ENCODE data around the gene COX7B2. TPM values are rescaled to one million over a fixed set of nuclear protein-coding genes. Genes with fewer than 3 reads are reported as not detected.

Gene COX7B2
- total RNA-seq, 1 donor from 2014 or later = not detected

DNA sequence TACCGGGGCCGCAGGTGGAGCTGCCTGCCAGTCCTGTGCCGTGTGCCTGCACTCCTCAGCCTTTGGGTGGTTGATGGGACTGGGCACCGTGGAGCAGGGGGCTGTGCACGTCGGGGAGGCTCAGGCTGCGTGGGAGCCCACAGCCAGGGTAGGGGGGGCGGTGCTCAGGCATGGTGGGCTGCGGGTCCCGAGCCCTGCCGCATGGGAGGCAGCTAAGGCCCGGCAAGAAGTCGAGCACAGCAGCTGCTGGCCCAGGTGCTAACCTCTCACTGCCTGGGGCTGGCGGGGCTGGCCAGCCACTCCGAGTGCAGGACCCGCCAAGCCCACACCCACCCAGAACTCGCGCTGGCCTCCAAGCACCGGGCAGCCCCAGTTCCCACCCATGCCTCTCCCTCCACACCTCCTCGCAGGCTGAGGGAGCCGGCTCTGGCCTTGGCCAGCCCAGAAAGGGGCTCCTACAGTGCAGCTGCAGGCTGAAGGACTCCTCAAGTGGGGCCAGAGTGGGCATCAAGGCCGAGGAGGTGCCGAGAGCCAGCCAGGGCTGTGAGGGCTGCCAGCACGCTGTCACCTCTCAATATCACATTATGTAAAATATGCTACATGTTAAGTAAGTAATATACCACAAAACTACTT lies 104.1 kb downstream of the COX7B2 start:
- no peaks in the 10 kb centered on the region for H3K27me3 ChIP-seq (ENCODE audit: control insufficient read depth, insufficient read depth, low read length)
- TF ChIP-seq, protein P1, sequence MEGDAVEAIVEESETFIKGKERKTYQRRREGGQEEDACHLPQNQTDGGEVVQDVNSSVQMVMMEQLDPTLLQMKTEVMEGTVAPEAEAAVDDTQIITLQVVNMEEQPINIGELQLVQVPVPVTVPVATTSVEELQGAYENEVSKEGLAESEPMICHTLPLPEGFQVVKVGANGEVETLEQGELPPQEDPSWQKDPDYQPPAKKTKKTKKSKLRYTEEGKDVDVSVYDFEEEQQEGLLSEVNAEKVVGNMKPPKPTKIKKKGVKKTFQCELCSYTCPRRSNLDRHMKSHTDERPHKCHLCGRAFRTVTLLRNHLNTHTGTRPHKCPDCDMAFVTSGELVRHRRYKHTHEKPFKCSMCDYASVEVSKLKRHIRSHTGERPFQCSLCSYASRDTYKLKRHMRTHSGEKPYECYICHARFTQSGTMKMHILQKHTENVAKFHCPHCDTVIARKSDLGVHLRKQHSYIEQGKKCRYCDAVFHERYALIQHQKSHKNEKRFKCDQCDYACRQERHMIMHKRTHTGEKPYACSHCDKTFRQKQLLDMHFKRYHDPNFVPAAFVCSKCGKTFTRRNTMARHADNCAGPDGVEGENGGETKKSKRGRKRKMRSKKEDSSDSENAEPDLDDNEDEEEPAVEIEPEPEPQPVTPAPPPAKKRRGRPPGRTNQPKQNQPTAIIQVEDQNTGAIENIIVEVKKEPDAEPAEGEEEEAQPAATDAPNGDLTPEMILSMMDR (IDR thresholded peaks at IDR 0.05; ENCODE audit: insufficient read depth, low read length, severe bottlenecking) = no peak
- DNase-seq (ENCODE audit: low read depth) = no peak
- no peaks in the 10 kb centered on the region for H3K36me3 ChIP-seq (ENCODE audit: control insufficient read depth, insufficient read depth, low read length)
- no peak for FAIRE-seq
- no peak overlapping the region for H3K4me3 ChIP-seq (ENCODE audit: low read depth, low read length)

GRCh38 chr4:46793036-46793435 lies 116.0 kb downstream of the COX7B2 start:
- no peak overlapping the region for H3K4me3 ChIP-seq (ENCODE audit: low read depth, low read length)

GRCh38 chr4:46781434-46782092 lies 127.5 kb downstream of the COX7B2 start:
- TF ChIP-seq, protein P1 (IDR thresholded peaks at IDR 0.05; ENCODE audit: insufficient read depth, low read length, severe bottlenecking) = no peak
- H3K4me3 ChIP-seq (ENCODE audit: low read depth, low read length) = no peak overlapping the region
- no peaks in the 10 kb centered on the region for H3K36me3 ChIP-seq (ENCODE audit: control insufficient read depth, insufficient read depth, low read length)
- H3K27me3 ChIP-seq (ENCODE audit: control insufficient read depth, insufficient read depth, low read length) = no peaks in the 10 kb centered on the region
- FAIRE-seq (no peak), DNase-seq (ENCODE audit: low read depth) (no peak)

More at GRCh38 chr4:46793036-46793435, 116.0 kb downstream of the COX7B2 start:
- no peak for DNase-seq (ENCODE audit: low read depth)
- TF ChIP-seq, protein P1 (IDR thresholded peaks at IDR 0.05; ENCODE audit: insufficient read depth, low read length, severe bottlenecking) = no peak
- Histone ChIP-seq H3K36me3 (ENCODE audit: control insufficient read depth, insufficient read depth, low read length) (no peaks in the 10 kb centered on the region), H3K27me3 (ENCODE audit: control insufficient read depth, insufficient read depth, low read length) (no peaks in the 10 kb centered on the region)
- FAIRE-seq = no peak

DNA sequence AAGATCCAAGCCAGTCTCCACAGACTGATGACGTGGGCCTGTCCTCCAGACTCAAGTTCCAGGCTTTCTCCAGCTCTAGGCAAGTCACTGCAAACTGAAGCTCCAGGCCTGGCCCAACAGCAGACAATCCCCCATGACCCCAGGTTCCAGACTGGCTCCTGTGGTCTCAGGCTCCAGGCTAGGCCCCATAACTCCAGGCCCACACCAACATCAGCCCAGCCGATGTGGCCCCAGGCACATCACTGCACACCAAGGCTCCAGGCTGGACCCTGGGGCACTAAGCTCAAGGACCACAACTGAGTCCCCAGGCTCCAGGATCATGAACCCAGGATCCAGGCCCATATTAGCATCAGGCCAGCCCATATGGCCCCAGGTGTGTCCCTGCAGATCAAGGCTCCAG lies 143.6 kb downstream of the COX7B2 start:
- FAIRE-seq = no peak
- Histone ChIP-seq H3K36me3 (ENCODE audit: control insufficient read depth, insufficient read depth, low read length) (no peaks in the 10 kb centered on the region), H3K4me3 (ENCODE audit: low read depth, low read length) (no peak overlapping the region), H3K27me3 (ENCODE audit: control insufficient read depth, insufficient read depth, low read length) (no peaks in the 10 kb centered on the region)
- TF ChIP-seq, protein P1 (IDR thresholded peaks at IDR 0.05; ENCODE audit: insufficient read depth, low read length, severe bottlenecking) = no peak
- no peak for DNase-seq (ENCODE audit: low read depth)

GRCh38 chr4:46730075-46730474 lies 179.0 kb downstream of the COX7B2 start:
- H3K4me3 ChIP-seq (ENCODE audit: low read depth, low read length) = no peak overlapping the region
- DNase-seq (ENCODE audit: low read depth) (no peak), FAIRE-seq (no peak)
- no peaks in the 10 kb centered on the region for H3K27me3 ChIP-seq (ENCODE audit: control insufficient read depth, insufficient read depth, low read length)
- H3K36me3 ChIP-seq (ENCODE audit: control insufficient read depth, insufficient read depth, low read length) = no peaks in the 10 kb centered on the region
- TF ChIP-seq, protein P1 (IDR thresholded peaks at IDR 0.05; ENCODE audit: insufficient read depth, low read length, severe bottlenecking) = no peak

All from bronchial epithelial cell (primary cell).